Loucy (cell line): ENCODE measurements around the gene CAMSAP3.
"Not testable (repeated sequence)": the region's sequence is repeated elsewhere in the genome, so short reads cannot be mapped to it uniquely, and the experiment has no call there.

Source experiments
- H2AFZ ChIP-seq: fragments of 200-600 bp; sonication (generic); 2 replicates; pipeline ENCODE4 v1.6.0; 2016; ENCODE audit warnings: antibody characterized with exemption, mild to moderate bottlenecking, low read length, moderate library complexity
- H3F3A ChIP-seq: fragments of 200-600 bp; 2 replicates; pipeline ENCODE4 v1.6.0; 2016; ENCODE audit warnings: antibody characterized with exemption, low read depth, mild to moderate bottlenecking
- H3K27me3 ChIP-seq: fragments of 200-600 bp; sonication (generic); 2 replicates; pipeline ENCODE4 v1.6.1; 2014; ENCODE audit warnings: low read length, mild to moderate bottlenecking; ENCODE audit not compliant: insufficient read depth, poor library complexity, severe bottlenecking
- H3K36me3 ChIP-seq: fragments of 200-600 bp; sonication (generic); 2 replicates; pipeline ENCODE4 v1.6.1; 2016; ENCODE audit warnings: low read length; ENCODE audit not compliant: insufficient read depth
- H3K4me1 ChIP-seq: fragments of 200-600 bp; sonication (generic); 2 replicates; pipeline ENCODE4 v1.5.1; 2014; ENCODE audit warnings: low read length, mild to moderate bottlenecking; ENCODE audit not compliant: insufficient read depth, poor library complexity, severe bottlenecking
- H3K4me2 ChIP-seq: fragments of 200-600 bp; sonication (generic); 2 replicates; pipeline ENCODE4 v1.6.0; 2014; ENCODE audit warnings: antibody characterized with exemption, low read length, low read depth, mild to moderate bottlenecking; ENCODE audit not compliant: poor library complexity, severe bottlenecking
- H3K4me3 ChIP-seq: fragments of 200-600 bp; sonication (generic); 2 replicates; pipeline ENCODE4 v1.5.1; 2014; ENCODE audit warnings: low read length, mild to moderate bottlenecking, mixed read lengths; ENCODE audit not compliant: poor library complexity, severe bottlenecking
- H3K79me2 ChIP-seq: fragments of 200-600 bp; sonication (generic); 2 replicates; pipeline ENCODE4 v1.6.1; 2014; ENCODE audit warnings: low read length; ENCODE audit not compliant: insufficient read depth
- H3K9ac ChIP-seq: fragments of 200-600 bp; sonication (generic); 2 replicates; pipeline ENCODE4 v1.6.0; 2014; ENCODE audit warnings: mild to moderate bottlenecking, low read depth, low read length, moderate library complexity; ENCODE audit not compliant: poor library complexity, severe bottlenecking
- H3K9me2 ChIP-seq: fragments of 200-600 bp; sonication (generic); replicated peaks from 2 replicates; pipeline ENCODE4 v1.6.1; 2016; ENCODE audit warnings: low read depth, low read length, mixed read lengths
- H3K9me3 ChIP-seq: fragments of 200-600 bp; sonication (generic); 2 replicates; pipeline ENCODE4 v1.6.1; 2014; ENCODE audit warnings: mild to moderate bottlenecking, antibody characterized with exemption, low read length, low read depth; ENCODE audit not compliant: insufficient read depth
- H4K20me1 ChIP-seq: fragments of 200-600 bp; sonication (generic); 2 replicates; pipeline ENCODE4 v1.6.0; 2014; ENCODE audit warnings: antibody characterized with exemption, low read length, mild to moderate bottlenecking; ENCODE audit not compliant: insufficient read depth, poor library complexity, severe bottlenecking
- CTCF ChIP-seq: fragments of 200-600 bp; sonication (generic); conservative IDR thresholded peaks from 2 replicates; pipeline ENCODE4 v1.5.1; 2014; ENCODE audit warnings: mild to moderate bottlenecking, antibody characterized with exemption, low read length
- EZH2phosphoT487 ChIP-seq: fragments of 200-600 bp; IDR thresholded peaks from 2 replicates; pipeline ENCODE4 v1.6.1; 2018; ENCODE audit warnings: antibody characterized with exemption, mild to moderate bottlenecking, moderate library complexity, borderline replicate concordance

Gene CAMSAP3

GRCh38 chr19:7575434-7576040, 20.1 kb upstream of the CAMSAP3 start:
- Histone ChIP-seq H3F3A (no peaks in the 10 kb centered on the region), H3K9me2 (no peaks in the 10 kb centered on the region), H3K36me3 (no peaks in the 10 kb centered on the region), H2AFZ (no peak overlapping the region), H3K4me3 (no peak overlapping the region), H3K9ac (no peak overlapping the region), H3K4me2 (no peak overlapping the region), H3K27me3 (no peaks in the 10 kb centered on the region), H3K79me2 (no peaks in the 10 kb centered on the region), H4K20me1 (no peaks in the 10 kb centered on the region), H3K4me1 (no peaks in the 10 kb centered on the region), H3K9me3 (no peaks in the 10 kb centered on the region)
- TF ChIP-seq EZH2phosphoT487 (no peak), CTCF (no peak)

DNA sequence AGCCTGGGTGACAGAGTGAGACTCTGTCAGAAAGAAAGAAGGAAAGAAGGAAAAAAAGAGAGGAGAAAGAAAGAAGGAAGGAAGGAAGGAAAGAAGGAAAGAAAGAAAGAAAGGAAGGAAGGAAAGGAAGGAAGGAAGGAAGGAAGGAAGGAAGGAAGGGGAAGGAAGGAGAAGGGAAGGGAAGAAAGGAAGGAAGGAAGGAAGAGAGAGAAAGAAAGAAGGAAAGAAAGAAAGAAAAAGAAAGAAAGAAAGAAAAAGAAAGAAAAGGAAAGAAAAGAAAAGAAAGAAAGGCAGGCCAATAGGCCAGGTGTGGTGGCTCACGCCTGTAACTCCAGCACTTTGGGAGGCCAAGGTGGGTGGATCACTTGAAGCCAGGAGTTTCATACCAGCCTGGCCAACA, 18.2 kb upstream of the CAMSAP3 start:
- H3K79me2 ChIP-seq, H3K4me1 ChIP-seq, H3K27me3 ChIP-seq, H4K20me1 ChIP-seq, H3K9ac ChIP-seq, H3K36me3 ChIP-seq, H2AFZ ChIP-seq, H3F3A ChIP-seq, H3K9me2 ChIP-seq, H3K9me3 ChIP-seq, H3K4me3 ChIP-seq, H3K4me2 ChIP-seq: not testable (repeated sequence)

DNA sequence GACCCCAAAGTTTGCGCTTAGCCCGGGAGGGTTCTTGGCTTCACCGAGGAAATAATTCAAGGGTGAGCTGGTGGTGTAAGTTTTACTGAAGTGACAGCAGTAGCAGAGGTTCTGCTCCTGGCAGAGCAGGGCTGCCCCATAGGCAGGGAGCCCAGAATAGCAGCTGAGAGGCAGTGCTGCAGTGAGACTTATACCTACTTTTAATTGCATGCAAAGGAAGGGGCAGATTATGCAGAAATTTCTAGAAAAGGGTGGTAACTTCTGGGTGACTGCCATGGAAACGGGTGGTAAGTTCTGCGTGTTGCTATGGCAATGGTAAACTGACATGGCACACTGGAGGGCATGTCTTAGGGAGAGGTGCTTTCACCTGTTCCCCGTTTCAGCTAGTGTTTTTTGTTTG, 17.5 kb upstream of the CAMSAP3 start:
- no peaks in the 10 kb centered on the region for H3F3A ChIP-seq
- H3K9me2 ChIP-seq = no peaks in the 10 kb centered on the region
- no peaks in the 10 kb centered on the region for H3K4me1 ChIP-seq
- H3K27me3 ChIP-seq = no peaks in the 10 kb centered on the region
- no peak overlapping the region for H3K4me2 ChIP-seq
- H4K20me1 ChIP-seq = no peaks in the 10 kb centered on the region
- no peaks in the 10 kb centered on the region for H3K36me3 ChIP-seq
- no peak overlapping the region for H3K9ac ChIP-seq
- no peak overlapping the region for H2AFZ ChIP-seq
- TF ChIP-seq CTCF (no peak), EZH2phosphoT487 (no peak)
- H3K4me3 ChIP-seq = no peak overlapping the region
- no peaks in the 10 kb centered on the region for H3K79me2 ChIP-seq
- no peaks in the 10 kb centered on the region for H3K9me3 ChIP-seq

DNA sequence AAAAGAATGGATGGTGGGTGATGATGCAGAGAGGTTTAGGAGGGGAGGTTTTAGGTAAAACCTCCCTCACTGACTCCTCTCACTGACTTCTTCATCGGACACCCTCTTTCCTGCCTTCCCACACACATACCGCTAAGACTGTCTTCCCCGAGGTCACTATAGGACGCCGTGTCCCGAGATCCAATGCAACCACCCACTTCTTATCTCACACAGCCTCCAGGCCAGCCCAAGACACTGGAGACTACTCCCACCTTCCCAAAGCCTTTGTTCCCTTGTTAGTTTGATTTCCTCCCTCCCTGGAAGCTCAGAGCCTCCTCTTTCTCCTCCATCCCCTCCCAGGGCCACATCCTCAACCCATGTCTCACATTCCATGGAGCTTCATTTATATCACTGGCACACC, 16.5 kb upstream of the CAMSAP3 start:
- Histone ChIP-seq H3K9ac (no peak overlapping the region), H2AFZ (no peak overlapping the region), H3K79me2 (no peaks in the 10 kb centered on the region), H3K4me1 (no peaks in the 10 kb centered on the region), H3F3A (no peaks in the 10 kb centered on the region), H3K4me3 (no peak overlapping the region), H3K4me2 (no peak overlapping the region), H3K9me3 (no peaks in the 10 kb centered on the region), H3K9me2 (no peaks in the 10 kb centered on the region), H3K36me3 (no peaks in the 10 kb centered on the region), H3K27me3 (no peaks in the 10 kb centered on the region), H4K20me1 (no peaks in the 10 kb centered on the region)
- TF ChIP-seq CTCF (no peak), EZH2phosphoT487 (no peak)
